Tibial nerve (tissue), 3 donors: ENCODE data around the gene SUPT3H.

Source experiments
- CTCF ChIP-seq, 5 experiments: fragments of 200-600 bp in 3 of 5; fragments of 450-650 bp in 2 of 5; sonication (generic) in 3 of 5; IDR thresholded peaks; one replicate each; pipeline ENCODE4 v1.5.1; 2016 to 2019; ENCODE audit warnings: antibody characterized with exemption in 5 of 5, mild to moderate bottlenecking in 3 of 5, moderate library complexity in 2 of 5
- POLR2A ChIP-seq, 2 donors: fragments of 450-650 bp; IDR thresholded peaks; one replicate each; pipeline ENCODE4 v1.6.1; 2017; ENCODE audit warnings: antibody characterized with exemption in 2 of 2, mild to moderate bottlenecking in 2 of 2, moderate library complexity in 2 of 2

DNA sequence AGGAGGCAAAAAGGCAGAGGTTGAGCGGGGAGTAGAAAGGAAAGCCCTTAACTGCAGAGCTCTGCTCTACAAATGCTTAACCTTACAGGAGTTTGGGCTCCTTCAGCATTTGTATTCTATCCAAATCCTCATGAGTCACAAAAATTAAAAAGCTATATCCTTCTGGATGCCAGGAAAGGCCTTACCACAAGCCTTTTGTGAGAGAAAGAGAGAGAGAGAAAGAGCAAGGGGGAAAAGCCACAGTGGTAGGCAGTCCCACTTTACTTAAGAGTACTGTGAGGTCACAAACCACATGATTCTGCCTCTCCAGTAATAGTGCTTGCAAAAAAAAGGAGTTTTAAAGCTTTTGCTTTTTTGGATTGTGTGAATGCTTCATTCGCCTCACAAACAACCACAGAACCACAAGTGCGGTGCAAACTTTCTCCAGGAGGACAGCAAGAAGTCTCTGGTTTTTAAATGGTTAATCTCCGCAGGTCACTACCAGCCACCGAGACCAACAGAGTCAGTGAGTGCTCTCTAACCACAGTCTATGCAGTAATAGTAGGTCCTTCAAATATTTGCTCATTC is 49.7 kb downstream of the SUPT3H start, which contains the start of gene RUNX2:
- TF ChIP-seq POLR2A (IDR thresholded peaks at IDR 0.05) (no peak), CTCF (IDR thresholded peaks at IDR 0.05) (no peak)
